ENCODE results near the gene KPNA2.

- TF ChIP-seq, protein P1, sequence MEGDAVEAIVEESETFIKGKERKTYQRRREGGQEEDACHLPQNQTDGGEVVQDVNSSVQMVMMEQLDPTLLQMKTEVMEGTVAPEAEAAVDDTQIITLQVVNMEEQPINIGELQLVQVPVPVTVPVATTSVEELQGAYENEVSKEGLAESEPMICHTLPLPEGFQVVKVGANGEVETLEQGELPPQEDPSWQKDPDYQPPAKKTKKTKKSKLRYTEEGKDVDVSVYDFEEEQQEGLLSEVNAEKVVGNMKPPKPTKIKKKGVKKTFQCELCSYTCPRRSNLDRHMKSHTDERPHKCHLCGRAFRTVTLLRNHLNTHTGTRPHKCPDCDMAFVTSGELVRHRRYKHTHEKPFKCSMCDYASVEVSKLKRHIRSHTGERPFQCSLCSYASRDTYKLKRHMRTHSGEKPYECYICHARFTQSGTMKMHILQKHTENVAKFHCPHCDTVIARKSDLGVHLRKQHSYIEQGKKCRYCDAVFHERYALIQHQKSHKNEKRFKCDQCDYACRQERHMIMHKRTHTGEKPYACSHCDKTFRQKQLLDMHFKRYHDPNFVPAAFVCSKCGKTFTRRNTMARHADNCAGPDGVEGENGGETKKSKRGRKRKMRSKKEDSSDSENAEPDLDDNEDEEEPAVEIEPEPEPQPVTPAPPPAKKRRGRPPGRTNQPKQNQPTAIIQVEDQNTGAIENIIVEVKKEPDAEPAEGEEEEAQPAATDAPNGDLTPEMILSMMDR (CRISPR knock-in tag; IDR thresholded peaks at IDR 0.05) = no peak
- TF ChIP-seq NR2F6 (IDR thresholded peaks at IDR 0.05) (no peak), NR2F6 (CRISPR knock-in tag; IDR thresholded peaks at IDR 0.05) (no peak), ZBTB40 (IDR thresholded peaks at IDR 0.05) (no peak), ZBTB40 (CRISPR knock-in tag; IDR thresholded peaks at IDR 0.05) (no peak), RXRA (CRISPR knock-in tag; IDR thresholded peaks at IDR 0.05) (no peak), EP300 (IDR thresholded peaks at IDR 0.05; ENCODE audit: low read depth in 2 of 2, low read length in 2 of 2) (no peak), EP300 (CRISPR knock-in tag; IDR thresholded peaks at IDR 0.05; ENCODE audit: borderline replicate concordance) (no peak), CREM (IDR thresholded peaks at IDR 0.05) (no peak), CREM (CRISPR knock-in tag; IDR thresholded peaks at IDR 0.05) (no peak)
Measured at GRCh38 chr17:68080411-68081150, 45.0 kb downstream of the KPNA2 start.

Measured in HepG2 (cell line).